HepG2 (cell line): ENCODE data around the gene A4GNT. TPM values are rescaled to one million over a fixed set of nuclear protein-coding genes. Genes with fewer than 3 reads are reported as not detected.
A peak's percentile ranks its signal among the peaks of the same experiment; 100 is the strongest.

ENCODE experiments used
- ELF3 ChIP-seq: IDR thresholded peaks from 2 replicates; pipeline ENCODE4 v1.6.1; 2016; ENCODE audit warnings: missing genetic modification reagents, missing compliant biosample characterization
- EZH2 ChIP-seq: conservative IDR thresholded peaks from 2 replicates; pipeline ENCODE4 v1.6.1; 2012; ENCODE audit warnings: mild to moderate bottlenecking, low read depth, low read length, moderate library complexity
- GATAD1 ChIP-seq: IDR thresholded peaks from 2 replicates; pipeline ENCODE4 v1.6.1; 2016; ENCODE audit warnings: missing genetic modification reagents, missing compliant biosample characterization
- GPN1 ChIP-seq: sonication (generic); formaldehyde crosslinking; IDR thresholded peaks from 2 replicates; pipeline ENCODE4 v1.5.1; 2020; ENCODE audit warnings: missing genetic modification reagents, borderline replicate concordance
- MAZ ChIP-seq, 2 experiments: sonication (generic) in 1 of 2; formaldehyde crosslinking in 1 of 2; IDR thresholded peaks; 2 replicates each; pipeline versions ENCODE4 v1.5.0 to v1.6.1; 2012 to 2020; ENCODE audit warnings: low read depth in 2 of 2, mild to moderate bottlenecking in 2 of 2, borderline replicate concordance in 1 of 2, improper control_type of control experiment in 1 of 2, low read length in 1 of 2, missing genetic modification reagents in 1 of 2, moderate library complexity in 1 of 2
- MTA1 ChIP-seq: sonication (generic); formaldehyde crosslinking; IDR thresholded peaks from 2 replicates; pipeline ENCODE4 v1.4.0; 2020; ENCODE audit warnings: missing genetic modification reagents, mild to moderate bottlenecking, borderline replicate concordance
- NFE2L2 ChIP-seq: fragments of 150-350 bp; IDR thresholded peaks from 2 replicates; pipeline ENCODE4 v1.6.1; 2014; ENCODE audit warnings: low read length
- PHB2 ChIP-seq: fragments of 450-650 bp; IDR thresholded peaks from 2 replicates; pipeline ENCODE4 v1.6.1; 2018; ENCODE audit not compliant: partially characterized antibody
- SALL2 ChIP-seq: sonication (generic); formaldehyde crosslinking; IDR thresholded peaks from 2 replicates; pipeline ENCODE4 v1.8.1; 2023; ENCODE audit warnings: mild to moderate bottlenecking, missing genetic modification reagents, inconsistent platforms
- STAT6 ChIP-seq: sonication (generic); formaldehyde crosslinking; IDR thresholded peaks from 2 replicates; pipeline ENCODE4 v1.4.0; 2020; ENCODE audit warnings: missing genetic modification reagents, mild to moderate bottlenecking, borderline replicate concordance
- ZBTB34 ChIP-seq: sonication (generic); formaldehyde crosslinking; IDR thresholded peaks from 2 replicates; pipeline ENCODE4 v1.8.0; 2022; ENCODE audit warnings: mild to moderate bottlenecking, missing genetic modification reagents
- ZFP62 ChIP-seq: sonication (generic); formaldehyde crosslinking; IDR thresholded peaks from 2 replicates; pipeline ENCODE4 v1.4.0; 2020; ENCODE audit warnings: missing genetic modification reagents
- ZFX ChIP-seq: sonication (generic); formaldehyde crosslinking; IDR thresholded peaks from 2 replicates; pipeline ENCODE4 v1.4.0; 2020; ENCODE audit warnings: mild to moderate bottlenecking, low read depth, missing genetic modification reagents, moderate library complexity
- ZNF101 ChIP-seq: sonication (generic); formaldehyde crosslinking; IDR thresholded peaks from 2 replicates; pipeline ENCODE4 v1.4.0; 2020; ENCODE audit warnings: mild to moderate bottlenecking, low read depth, missing genetic modification reagents, borderline replicate concordance
- ZNF567 ChIP-seq: sonication (generic); formaldehyde crosslinking; IDR thresholded peaks from 2 replicates; pipeline ENCODE4 v1.8.1; 2023; ENCODE audit warnings: mild to moderate bottlenecking, missing genetic modification reagents, borderline replicate concordance
- polyA plus RNA-seq, 8 experiments: library from polyadenylated mRNA; depleted of rRNA in 3 of 8; stranded (reverse) in 7 of 8; unstranded in 1 of 8; fragments of >200 nt; fragmentation: Illumina TruSeq in 4 of 8; extraction: Trizol in 4 of 8; gene quantifications; 2 replicates each; pipeline versions ENCODE4 v1.2.1 to v1.2.3, GENCODE V29; 2011 to 2016; ENCODE audit warnings: low read depth in 4 of 8, missing spikeins in 1 of 8, mixed read lengths in 1 of 8; ENCODE audit not compliant: insufficient read depth in 1 of 8
- total RNA-seq, 5 experiments: library from RNA; depleted of rRNA; stranded (reverse); fragments of >200 nt; fragmentation: Illumina TruSeq; extraction: Trizol; gene quantifications; 2 replicates each; pipeline ENCODE4 v1.2.3, GENCODE V29; 2016; ENCODE audit warnings: low read depth in 1 of 5
- TF ChIP-seq, protein P1 (sequence below): sonication (generic); formaldehyde crosslinking; IDR thresholded peaks from 2 replicates; pipeline ENCODE4 v1.5.0; 2020; ENCODE audit warnings: mild to moderate bottlenecking, missing genetic modification reagents, borderline replicate concordance
- TF ChIP-seq, protein P2 (sequence below): sonication (generic); formaldehyde crosslinking; IDR thresholded peaks from 2 replicates; pipeline ENCODE4 v1.4.0; 2020; ENCODE audit warnings: missing genetic modification reagents

The A4GNT gene
- total and polyA plus RNA-seq, 2 of the 13 experiments (the other 11 are each of a cell fraction or from before 2014, with no cell fraction given), result not detected

DNA sequence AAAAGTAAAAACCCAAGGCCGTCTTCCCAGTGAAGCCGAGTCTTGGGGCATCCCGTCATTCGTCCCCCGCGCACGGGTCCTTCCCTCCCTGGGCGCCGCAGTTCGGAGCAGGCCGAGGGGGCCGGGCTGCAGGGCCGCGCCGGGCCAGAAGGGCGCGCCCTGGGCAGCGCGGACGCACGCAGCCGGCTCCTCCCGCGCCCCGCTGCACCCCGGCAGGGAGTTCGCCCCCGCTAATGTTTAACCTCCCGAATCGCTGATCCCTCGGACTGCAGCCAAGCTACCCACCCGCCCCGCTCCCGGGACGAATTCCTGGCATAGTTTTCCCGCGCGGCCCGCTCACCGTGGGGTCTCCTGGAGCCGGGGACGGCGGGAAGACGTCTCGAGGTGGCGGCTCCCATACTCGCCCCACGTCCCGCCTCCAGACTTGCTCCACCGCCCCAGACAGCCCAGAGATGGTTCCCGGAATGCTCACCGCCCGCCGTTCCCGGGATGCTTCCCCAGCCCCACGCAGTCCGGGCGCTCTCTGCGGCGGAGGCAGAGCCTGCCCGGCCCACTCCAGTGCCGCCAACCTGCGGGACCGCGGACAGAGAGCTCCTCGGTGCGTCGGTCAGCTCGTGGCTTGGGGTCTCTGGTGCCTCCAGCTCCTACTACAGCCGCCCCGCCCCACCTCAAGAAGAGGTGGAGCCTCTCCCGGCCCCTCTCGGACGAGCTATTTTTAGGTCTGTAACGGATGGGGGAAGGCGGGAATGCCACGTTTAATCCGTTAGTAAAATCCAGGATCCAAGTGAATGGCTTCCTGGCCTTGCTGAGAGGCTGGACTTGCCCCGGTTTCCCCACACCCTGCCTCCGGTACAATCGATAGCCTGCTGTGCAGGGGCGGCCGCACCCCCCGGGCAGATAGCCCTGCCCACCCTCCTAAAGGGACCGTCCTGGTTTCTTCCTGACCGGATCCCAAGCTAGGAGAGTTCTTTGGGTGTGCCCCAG lies 16.9 kb downstream of the A4GNT start, which contains the start of gene DZIP1L (continued):
- TF ChIP-seq, protein P1, sequence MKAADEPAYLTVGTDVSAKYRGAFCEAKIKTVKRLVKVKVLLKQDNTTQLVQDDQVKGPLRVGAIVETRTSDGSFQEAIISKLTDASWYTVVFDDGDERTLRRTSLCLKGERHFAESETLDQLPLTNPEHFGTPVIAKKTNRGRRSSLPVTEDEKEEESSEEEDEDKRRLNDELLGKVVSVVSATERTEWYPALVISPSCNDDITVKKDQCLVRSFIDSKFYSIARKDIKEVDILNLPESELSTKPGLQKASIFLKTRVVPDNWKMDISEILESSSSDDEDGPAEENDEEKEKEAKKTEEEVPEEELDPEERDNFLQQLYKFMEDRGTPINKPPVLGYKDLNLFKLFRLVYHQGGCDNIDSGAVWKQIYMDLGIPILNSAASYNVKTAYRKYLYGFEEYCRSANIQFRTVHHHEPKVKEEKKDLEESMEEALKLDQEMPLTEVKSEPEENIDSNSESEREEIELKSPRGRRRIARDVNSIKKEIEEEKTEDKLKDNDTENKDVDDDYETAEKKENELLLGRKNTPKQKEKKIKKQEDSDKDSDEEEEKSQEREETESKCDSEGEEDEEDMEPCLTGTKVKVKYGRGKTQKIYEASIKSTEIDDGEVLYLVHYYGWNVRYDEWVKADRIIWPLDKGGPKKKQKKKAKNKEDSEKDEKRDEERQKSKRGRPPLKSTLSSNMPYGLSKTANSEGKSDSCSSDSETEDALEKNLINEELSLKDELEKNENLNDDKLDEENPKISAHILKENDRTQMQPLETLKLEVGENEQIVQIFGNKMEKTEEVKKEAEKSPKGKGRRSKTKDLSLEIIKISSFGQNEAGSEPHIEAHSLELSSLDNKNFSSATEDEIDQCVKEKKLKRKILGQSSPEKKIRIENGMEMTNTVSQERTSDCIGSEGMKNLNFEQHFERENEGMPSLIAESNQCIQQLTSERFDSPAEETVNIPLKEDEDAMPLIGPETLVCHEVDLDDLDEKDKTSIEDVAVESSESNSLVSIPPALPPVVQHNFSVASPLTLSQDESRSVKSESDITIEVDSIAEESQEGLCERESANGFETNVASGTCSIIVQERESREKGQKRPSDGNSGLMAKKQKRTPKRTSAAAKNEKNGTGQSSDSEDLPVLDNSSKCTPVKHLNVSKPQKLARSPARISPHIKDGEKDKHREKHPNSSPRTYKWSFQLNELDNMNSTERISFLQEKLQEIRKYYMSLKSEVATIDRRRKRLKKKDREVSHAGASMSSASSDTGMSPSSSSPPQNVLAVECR, result peak; percentile 37
- TF ChIP-seq EZH2, result no peak
- TF ChIP-seq SALL2 (CRISPR knock-in tag), result peak; percentile 18; the same call in 1 of the 2 replicates
- TF ChIP-seq ZBTB34 (CRISPR knock-in tag), result no peak
- no peak for TF ChIP-seq ZNF567
- TF ChIP-seq, protein P2, sequence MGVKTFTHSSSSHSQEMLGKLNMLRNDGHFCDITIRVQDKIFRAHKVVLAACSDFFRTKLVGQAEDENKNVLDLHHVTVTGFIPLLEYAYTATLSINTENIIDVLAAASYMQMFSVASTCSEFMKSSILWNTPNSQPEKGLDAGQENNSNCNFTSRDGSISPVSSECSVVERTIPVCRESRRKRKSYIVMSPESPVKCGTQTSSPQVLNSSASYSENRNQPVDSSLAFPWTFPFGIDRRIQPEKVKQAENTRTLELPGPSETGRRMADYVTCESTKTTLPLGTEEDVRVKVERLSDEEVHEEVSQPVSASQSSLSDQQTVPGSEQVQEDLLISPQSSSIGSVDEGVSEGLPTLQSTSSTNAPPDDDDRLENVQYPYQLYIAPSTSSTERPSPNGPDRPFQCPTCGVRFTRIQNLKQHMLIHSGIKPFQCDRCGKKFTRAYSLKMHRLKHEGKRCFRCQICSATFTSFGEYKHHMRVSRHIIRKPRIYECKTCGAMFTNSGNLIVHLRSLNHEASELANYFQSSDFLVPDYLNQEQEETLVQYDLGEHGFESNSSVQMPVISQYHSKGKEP, result no peak
- TF ChIP-seq NFE2L2, result no peak
- 0 out of 2 replicates have a peak, but pooled peaks have one; percentile 22 for TF ChIP-seq ZNF101
- no peak for TF ChIP-seq ELF3 (CRISPR knock-in tag)
- TF ChIP-seq ZFP62, result no peak
- peak; percentile 74 for TF ChIP-seq ZFX (CRISPR knock-in tag)
- no peak for TF ChIP-seq GATAD1 (CRISPR knock-in tag)
- TF ChIP-seq MAZ (IDR thresholded peaks at IDR 0.05; ENCODE audit: borderline replicate concordance, low read depth, low read length), result 0 out of 2 replicates have a peak, but pooled peaks have one; percentile 18
- TF ChIP-seq MAZ (CRISPR knock-in tag; IDR thresholded peaks at IDR 0.05; ENCODE audit: low read depth), result no peak
- TF ChIP-seq GPN1, result no peak
- no peak for TF ChIP-seq PHB2
- 0 out of 2 replicates have a peak, but pooled peaks have one; percentile 26 for TF ChIP-seq MTA1
- TF ChIP-seq STAT6 (CRISPR knock-in tag), result no peak
